Measurements from ENCODE around the gene DUSP19.

DUSP19 gene

GRCh38 chr2:183125659-183126341 lies 47.3 kb downstream of the DUSP19 start:
- no peak for DNase-seq (ENCODE audit: low read depth in 2 of 2)

GRCh38 chr2:183126635-183127034 lies 48.1 kb downstream of the DUSP19 start:
- no peak for DNase-seq (ENCODE audit: low read depth in 2 of 2)

DNA sequence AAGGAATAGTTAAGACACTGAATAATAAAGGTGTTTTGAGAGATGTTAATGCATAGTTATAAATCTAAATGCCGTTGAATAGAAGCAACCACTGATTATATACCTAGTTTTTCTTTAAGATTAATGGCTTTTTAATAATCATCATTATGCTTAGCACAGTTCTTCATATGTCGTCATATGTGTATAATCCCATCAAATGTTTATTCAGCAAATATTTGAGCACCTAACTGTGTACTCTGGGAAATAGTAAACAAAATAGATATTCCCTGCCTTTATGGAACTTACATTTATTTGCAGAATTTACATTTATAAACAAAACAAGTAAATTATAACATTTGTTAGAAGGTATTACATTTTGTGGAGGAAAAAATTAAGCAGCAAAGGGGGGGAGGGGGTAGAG lies 55.5 kb downstream of the DUSP19 start:
- no peak for DNase-seq (ENCODE audit: low read depth in 2 of 2)

- no peak for DNase-seq (ENCODE audit: low read depth in 2 of 2)
Measured at GRCh38 chr2:183148955-183149354, 70.4 kb downstream of the DUSP19 start.

DNA sequence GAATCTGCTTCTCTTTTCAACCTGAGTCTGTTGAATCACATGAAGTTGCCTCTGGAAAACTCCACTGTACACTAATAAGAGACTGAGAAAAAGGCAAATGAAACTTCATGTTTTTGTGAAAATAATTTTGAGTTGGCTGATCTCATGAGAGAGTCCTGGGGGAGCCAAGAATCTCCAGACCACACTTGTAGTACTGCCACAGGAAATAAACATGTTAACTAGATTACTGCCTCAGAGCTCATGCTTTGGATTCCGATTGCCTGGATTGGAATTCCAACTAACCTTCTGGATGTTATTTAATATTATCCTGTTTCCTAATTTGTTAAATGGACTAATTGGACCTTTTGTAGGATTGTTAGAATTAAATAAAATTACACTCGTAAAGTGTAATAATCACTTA lies 70.9 kb downstream of the DUSP19 start:
- no peak for DNase-seq (ENCODE audit: low read depth in 2 of 2)

Measured in stimulated activated CD8-positive, alpha-beta memory T cell treated with anti-CD3 and anti-CD28 coated beads, Interleukin-2, amount 100 ng/mL, for 48 hours (primary cell).